AG08396 (cell line): ENCODE results near the gene LBHD1.
"Not testable (repeated sequence)": the region's sequence is repeated elsewhere in the genome, so short reads cannot be mapped to it uniquely, and the experiment has no call there.

ENCODE experiments used
- DNase-seq: peaks from one replicate; pipeline ENCODE4 v3.0.0; 2012; ENCODE audit warnings: low spot score, mixed read lengths

Gene LBHD1

GRCh38 chr11:62693624-62694023 is 21.6 kb upstream of the LBHD1 start:
- DNase-seq, result not testable (repeated sequence)

GRCh38 chr11:62689421-62690183 is 17.5 kb upstream of the LBHD1 start, which contains the start of gene LRRN4CL:
TSS of gene LRRN4CL (minus strand) at chr11:62689530. CDS start at chr11:62688508, 1,022 bp downstream.
- peak; percentile 92 for DNase-seq

GRCh38 chr11:62688491-62688890 is 16.4 kb upstream of the LBHD1 start:
- no peak for DNase-seq

GRCh38 chr11:62687508-62688396 is 15.7 kb upstream of the LBHD1 start:
- DNase-seq, result no peak

- DNase-seq, result no peak
Measured at GRCh38 chr11:62682518-62682917, 10.5 kb upstream of the LBHD1 start.

- peak; percentile 83 for DNase-seq
Measured at GRCh38 chr11:62680825-62681240, 8.8 kb upstream of the LBHD1 start.

- DNase-seq, result peak; percentile 91
Measured at GRCh38 chr11:62678770-62679696, 7.0 kb upstream of the LBHD1 start, which contains the start of gene UBXN1. TSS of gene UBXN1 (minus strand) at chr11:62679073. CDS start at chr11:62678923, 150 bp downstream.

GRCh38 chr11:62678433-62678769 is 6.3 kb upstream of the LBHD1 start:
- no peak for DNase-seq

GRCh38 chr11:62677714-62678113 is 5.6 kb upstream of the LBHD1 start:
- no peak for DNase-seq

GRCh38 chr11:62677156-62677555 is 5.1 kb upstream of the LBHD1 start:
- no peak for DNase-seq

GRCh38 chr11:62676698-62677097 is 4.6 kb upstream of the LBHD1 start:
- no peak for DNase-seq

- DNase-seq, result not testable (repeated sequence)
Measured at GRCh38 chr11:62675415-62675814, 3.3 kb upstream of the LBHD1 start.

- DNase-seq, result no peak
Measured at GRCh38 chr11:62673196-62673525, 1.1 kb upstream of the LBHD1 start.

GRCh38 chr11:62671236-62671607 is 845 bp downstream of the LBHD1 start:
- DNase-seq, result no peak

GRCh38 chr11:62669420-62670161 is 2.5 kb downstream of the LBHD1 start:
- no peak for DNase-seq

- DNase-seq, result no peak
Measured at GRCh38 chr11:62667460-62667859, 4.6 kb downstream of the LBHD1 start.

GRCh38 chr11:62666259-62666926 is 5.7 kb downstream of the LBHD1 start:
- no peak for DNase-seq

GRCh38 chr11:62665599-62666258 is 6.3 kb downstream of the LBHD1 start:
- peak; percentile 60 for DNase-seq

GRCh38 chr11:62665075-62665598 is 6.9 kb downstream of the LBHD1 start, which contains the start of the genes C11orf98 and CSKMT:
TSS of gene C11orf98 (minus strand) at chr11:62665210. CDS start at chr11:62665169, 41 bp downstream.
TSS of gene CSKMT (plus strand) at chr11:62665312. CDS start at chr11:62665880, 568 bp downstream.
- peak; percentile 97 for DNase-seq
